Suppressor macrophage (primary cell): ENCODE measurements around the gene RAP1A.
"Not testable (repeated sequence)": the region's sequence is repeated elsewhere in the genome, so short reads cannot be mapped to it uniquely, and the experiment has no call there.

ENCODE experiments used
- DNase-seq, 4 experiments: peaks; one replicate each; pipeline ENCODE4 v3.0.0-alpha.2; 2020 to 2022

RAP1A gene

GRCh38 chr1:111598544-111598943 lies 21.0 kb upstream of the RAP1A start:
- no peak for DNase-seq

DNA sequence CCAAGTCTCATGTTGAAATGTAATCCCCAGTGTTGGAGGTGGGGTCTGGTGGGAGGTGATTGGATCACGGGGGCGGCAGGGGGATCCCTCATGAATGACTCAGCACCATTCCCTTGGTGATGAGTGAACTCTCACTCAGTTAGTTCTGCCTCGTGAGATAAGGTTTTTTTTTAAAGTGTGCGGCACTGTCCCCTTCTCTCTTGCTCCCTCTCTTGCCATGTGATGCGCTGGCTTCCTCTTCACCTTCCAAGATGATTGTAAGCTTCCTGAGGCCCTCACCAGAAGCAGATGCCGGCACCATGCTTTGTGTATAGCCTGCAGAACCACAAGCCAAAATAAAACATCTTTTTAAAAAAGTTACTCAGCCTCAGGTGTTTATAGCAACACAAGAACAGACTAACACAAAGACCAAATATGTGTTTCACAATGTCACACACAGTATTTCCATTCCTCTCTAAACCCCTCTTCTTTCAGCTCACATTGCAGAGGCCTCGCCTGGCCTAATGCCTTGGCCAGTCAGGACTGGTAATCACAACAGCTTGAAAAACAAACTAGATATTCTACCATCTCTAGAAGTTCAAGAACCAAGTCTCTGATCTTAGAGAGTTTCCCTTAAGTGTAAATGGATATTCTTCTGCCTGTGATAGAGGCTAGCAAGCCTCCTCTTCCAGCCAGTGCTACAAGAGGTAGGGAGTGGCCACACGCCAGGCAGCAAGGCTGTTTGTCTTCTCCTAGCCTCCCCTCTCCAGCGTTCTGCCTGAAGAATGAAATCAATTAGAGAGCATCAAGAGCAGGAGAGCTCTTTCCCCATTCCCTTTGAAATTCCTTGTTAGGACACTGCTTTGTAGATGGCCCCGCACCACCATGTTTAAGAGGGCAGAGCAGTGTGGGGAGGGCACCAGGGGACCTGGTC lies 19.6 kb upstream of the RAP1A start:
- no peak for DNase-seq

GRCh38 chr1:111600886-111601386 lies 18.7 kb upstream of the RAP1A start:
- no peak for DNase-seq

- peak in 2 of 4 experiments; percentile 53 to 55 for DNase-seq
Measured at GRCh38 chr1:111602302-111602701, 17.3 kb upstream of the RAP1A start.

- DNase-seq, result no peak
Measured at GRCh38 chr1:111602974-111603373, 16.6 kb upstream of the RAP1A start.

- peak; percentile 31 to 58 (median 49) for DNase-seq
Measured at GRCh38 chr1:111603979-111604378, 15.6 kb upstream of the RAP1A start.

GRCh38 chr1:111604931-111605330 lies 14.7 kb upstream of the RAP1A start:
- DNase-seq, result no peak

DNA sequence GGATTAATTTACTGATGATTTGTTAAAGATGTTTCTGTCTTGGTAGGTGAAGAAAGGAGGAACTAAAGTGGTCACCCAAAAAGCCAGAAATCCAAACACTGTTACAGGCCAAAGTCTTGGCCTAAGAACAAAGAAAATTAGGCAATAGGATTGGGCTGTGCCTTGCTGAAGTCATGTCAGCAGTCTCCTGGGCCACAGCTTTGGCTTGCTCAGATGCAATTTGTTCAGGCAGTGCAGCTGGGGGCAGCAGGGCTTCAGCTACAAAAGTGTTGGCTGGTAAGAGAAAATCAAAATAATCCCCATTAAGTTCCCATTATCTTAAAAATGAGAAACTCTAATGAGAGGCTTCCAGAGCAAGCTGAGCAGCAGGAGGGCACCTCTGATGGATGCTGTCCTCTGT lies 14.0 kb upstream of the RAP1A start:
- peak; percentile 43 to 66 (median 59) for DNase-seq

GRCh38 chr1:111606457-111607215 lies 13.0 kb upstream of the RAP1A start:
- not testable (repeated sequence) for DNase-seq

DNA sequence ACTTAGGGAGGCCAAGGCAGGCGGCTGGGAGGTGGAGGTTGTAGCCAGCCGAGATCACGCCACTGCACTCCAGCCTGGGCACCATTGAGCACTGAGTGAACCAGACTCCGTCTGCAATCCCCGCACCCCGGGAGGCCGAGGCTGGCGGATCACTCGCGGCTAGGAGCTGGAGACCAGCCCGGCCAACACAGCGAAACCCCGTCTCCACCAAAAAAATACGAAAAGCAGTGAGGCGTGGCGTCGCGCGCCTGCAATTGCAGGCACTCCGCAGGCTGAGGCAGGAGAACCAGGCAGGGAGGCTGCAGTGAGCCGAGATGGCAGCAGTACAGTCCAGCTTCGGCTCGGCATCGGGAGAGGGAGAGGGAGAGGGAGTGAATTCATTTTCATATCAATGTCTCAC lies 11.1 kb upstream of the RAP1A start:
- DNase-seq, result not testable (repeated sequence)

DNA sequence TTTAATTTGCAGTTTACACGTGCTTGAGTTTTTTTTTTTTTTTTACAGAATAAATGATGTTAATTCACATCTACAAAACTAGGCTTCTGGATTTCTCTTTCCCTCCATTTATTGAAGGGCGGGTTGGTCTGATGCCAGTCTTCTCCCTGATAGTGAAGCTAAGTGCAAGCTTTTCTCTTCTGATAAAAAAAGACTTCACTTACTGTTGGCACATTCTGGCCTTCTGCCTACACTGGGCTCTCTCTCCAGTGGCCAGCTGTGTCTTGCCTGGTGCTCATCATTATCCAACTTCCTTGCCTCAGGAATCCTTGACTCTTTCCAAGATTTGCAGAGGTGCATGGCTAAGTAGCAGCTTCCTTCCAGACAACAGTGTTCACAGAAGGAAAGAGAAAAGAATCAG lies 7.6 kb upstream of the RAP1A start:
- DNase-seq, result no peak

GRCh38 chr1:111615870-111616715 lies 3.5 kb upstream of the RAP1A start:
- DNase-seq, result peak; percentile 83 to 94 (median 88)

- no peak for DNase-seq
Measured at GRCh38 chr1:111618081-111618480, 1.5 kb upstream of the RAP1A start.

GRCh38 chr1:111618961-111619634 lies 491 bp upstream of the RAP1A start:
- DNase-seq, result peak in 1 of 4 experiments; percentile 74

DNA sequence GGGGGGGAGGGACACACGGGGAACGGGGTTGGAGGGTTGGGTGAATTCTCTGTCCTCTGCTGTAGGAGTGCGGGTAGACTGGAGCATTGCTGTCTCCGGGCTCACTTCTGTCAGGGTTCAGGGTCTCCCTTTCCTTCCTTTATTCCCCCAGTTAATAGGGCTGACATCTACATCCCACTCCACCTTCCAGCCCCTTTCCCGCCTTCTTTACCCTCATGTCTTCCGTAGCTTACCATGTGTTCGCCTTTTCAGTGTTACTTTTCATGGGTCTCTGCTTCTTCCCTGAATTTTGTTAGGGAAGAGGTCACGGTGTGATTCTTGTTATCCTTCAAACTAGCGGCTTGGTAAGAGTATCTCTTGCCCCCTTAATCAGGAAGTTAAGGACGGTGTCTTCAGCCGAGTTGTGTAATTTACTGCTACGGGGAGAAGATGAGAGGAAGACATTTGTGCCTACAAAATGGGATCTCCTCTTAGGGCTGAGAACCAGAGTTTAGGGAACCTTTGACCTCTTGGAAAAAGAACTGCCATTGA lies 917 bp downstream of the RAP1A start:
- peak; percentile 54 to 77 (median 66) for DNase-seq

DNA sequence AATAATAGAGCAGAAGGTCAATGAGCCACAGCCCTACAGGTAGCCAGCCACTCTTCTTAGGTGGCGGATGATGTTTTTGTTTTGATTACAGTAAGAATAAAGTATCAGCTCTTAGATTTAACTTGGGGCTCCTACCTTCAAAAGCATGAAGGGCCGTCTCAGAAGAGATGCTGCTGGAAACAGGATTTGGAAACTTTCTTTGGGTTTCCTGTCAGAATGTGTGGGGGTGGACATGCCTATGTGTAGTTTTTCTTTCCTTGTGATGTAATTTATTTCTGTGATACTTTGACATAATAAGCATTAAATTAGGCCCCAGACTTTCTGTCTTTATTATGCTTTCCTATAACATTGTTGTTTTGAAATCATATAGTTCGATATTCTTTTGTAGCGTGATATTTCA lies 1.5 kb downstream of the RAP1A start:
- DNase-seq, result peak; percentile 13 to 59 (median 46)

DNA sequence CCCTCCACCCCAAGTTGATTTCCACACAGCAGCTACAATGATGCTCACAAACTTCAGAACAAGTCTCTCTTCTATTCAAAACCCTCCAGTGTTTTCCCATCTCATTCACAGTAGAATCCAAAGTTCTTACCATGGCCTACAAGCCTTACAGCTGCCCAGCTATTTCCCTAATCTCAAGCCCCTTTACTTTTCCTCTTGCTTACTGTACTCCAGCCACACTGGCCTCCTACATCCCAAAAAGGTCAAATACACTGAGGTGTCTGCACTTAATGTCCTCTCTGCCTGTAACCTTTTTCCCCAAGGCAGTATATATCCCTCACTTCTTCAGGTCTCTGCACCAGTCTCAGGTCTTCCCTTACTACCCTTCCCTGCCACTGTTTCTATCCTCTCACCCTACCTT lies 2.6 kb downstream of the RAP1A start:
- no peak for DNase-seq

DNA sequence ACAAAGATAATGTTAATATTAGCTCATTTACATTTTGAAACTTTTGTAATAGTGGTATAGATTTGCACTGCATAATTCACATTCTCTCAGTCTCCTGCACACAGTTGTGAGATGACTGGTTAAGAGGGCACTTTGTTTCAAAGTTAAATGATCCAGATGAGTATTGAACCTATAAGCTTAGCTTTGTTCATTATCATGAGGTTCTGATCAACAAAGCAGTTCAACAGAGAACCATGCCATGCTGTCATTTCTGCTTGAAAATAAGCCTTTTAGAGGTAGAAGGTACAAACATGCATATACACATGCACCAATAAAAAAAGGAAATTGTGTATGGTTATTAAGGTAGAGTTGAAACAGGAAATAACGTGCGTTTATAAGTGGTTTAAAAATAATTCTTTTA lies 4.8 kb downstream of the RAP1A start:
- DNase-seq, result no peak

- DNase-seq, result no peak
Measured at GRCh38 chr1:111625276-111625675, 5.7 kb downstream of the RAP1A start.

- DNase-seq, result no peak
Measured at GRCh38 chr1:111628153-111628552, 8.6 kb downstream of the RAP1A start.

GRCh38 chr1:111629190-111629954 lies 9.8 kb downstream of the RAP1A start:
- DNase-seq, result peak in 1 of 4 experiments; percentile 29
